DMS 273 (cell line): ENCODE measurements around the gene ZFAND6.
"Not testable (repeated sequence)": the region's sequence is repeated elsewhere in the genome, so short reads cannot be mapped to it uniquely, and the experiment has no call there.

Experiments used
- DNase-seq: peaks from one replicate; lab custom pipeline; 2025; ENCODE audit not compliant: unreplicated experiment; lab: John Stamatoyannopoulos, UW

The ZFAND6 gene

DNA sequence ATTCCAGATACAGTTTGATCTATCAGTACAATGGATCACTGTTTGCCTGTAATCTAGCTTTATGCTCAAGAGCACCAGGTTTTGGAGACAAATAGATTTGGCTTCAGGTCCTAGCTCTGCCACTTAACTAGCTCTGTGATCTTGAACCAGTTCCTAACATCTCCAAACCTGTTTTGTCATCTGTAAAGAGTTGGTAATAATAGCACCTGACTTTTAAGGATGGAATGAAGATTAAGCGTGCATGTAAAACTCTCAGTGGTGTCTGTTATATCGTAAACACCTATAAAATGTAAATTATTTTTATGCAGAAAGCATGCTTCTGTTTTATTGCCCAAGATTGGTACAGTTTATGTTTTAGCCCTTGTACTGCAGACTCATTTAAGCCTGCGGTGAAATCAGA lies 36.5 kb downstream of the ZFAND6 start:
- no peak for DNase-seq

DNA sequence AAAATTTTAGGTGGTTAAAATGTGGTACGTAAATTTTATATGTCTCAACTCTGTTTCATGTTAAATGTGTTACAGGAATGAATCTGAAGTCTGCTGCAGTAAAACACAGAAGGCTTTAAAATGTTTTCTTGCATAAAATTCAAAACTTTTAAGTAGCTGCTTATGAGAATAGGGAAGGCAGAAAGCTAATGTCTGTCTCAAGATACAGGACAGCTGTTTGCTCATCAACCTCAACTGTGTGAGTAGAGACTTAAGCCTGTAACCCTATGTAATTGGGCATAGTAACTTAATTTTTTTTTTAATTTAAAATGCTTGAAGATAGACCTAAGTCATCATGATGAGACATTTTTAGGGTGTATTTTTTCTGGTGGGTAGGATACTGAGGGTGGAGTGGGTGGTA lies 38.9 kb downstream of the ZFAND6 start:
- no peak for DNase-seq

DNA sequence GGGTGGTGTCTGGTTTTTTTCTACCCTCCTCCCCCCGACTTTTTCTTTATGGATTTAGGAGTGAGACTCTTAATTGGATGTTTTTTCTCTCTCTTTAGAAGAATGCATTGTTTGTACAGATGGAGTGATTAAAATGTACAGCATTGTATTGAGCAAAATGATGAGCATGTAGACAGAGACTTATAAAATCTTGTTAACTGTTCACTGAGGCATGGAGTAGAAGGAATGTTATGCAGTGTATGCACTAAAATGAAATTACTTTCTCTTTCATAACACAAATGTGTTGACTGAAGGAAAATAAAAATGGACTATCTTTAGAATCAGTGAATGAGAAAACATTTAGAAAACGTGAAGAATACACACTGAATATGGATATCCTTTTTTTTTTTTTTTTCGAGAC lies 39.8 kb downstream of the ZFAND6 start:
- no peak for DNase-seq

DNA sequence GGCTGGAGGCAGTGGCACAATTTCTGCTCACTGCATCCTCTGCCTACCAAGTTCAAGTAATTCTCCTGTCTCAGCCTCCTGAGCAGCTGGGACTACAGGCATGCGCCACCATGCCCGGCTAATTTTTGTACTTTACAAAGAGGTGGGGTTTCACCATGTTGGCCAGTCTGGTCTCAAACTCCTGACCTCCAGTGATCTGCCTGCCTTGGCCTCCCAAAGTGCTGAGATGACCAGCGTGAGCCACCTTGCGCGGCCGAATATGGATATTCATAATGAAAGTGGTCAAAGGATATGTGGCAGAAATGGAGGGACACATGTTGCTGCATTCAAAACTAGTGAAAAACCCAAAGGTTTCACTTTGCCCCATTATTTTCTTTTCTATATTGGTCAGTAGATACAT lies 40.2 kb downstream of the ZFAND6 start:
- DNase-seq: not testable (repeated sequence)

DNA sequence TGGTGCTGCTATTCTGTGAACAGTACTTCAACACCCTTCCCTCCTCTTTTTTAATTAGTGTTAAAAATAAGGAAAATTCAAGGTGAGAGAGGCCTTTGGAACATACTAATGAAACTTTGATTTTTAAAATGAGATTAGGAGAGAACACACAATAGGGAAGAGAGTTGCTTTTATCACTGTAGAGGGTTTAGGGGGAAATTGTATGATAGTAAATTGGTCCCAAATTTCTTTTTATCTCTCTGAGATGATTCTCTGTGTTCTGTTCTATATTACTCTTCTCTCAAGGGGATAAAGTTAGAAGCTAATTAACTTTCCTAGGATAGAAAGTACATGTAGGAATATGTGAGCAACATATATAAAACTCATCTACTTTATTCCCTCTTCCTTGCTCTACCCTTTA lies 40.8 kb downstream of the ZFAND6 start:
- no peak for DNase-seq

DNA sequence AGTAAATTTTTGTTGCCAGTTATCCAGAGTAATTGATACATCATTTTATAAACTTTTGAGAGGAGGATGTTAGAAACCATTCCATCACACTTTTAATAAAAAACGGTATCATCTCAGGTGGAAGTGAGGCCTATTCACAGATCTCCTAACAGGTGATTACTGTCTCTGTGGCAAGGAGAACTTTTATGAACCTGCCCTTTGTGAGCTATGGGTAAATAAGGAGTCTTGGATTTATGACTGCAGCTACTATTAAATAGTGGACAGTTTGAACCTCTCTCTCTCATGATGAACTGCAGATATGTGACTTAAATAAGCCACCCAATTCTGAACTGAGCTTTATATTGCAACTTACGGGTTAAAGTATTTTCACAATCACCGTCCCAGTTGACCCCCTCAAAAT lies 45.7 kb downstream of the ZFAND6 start:
- no peak for DNase-seq

DNA sequence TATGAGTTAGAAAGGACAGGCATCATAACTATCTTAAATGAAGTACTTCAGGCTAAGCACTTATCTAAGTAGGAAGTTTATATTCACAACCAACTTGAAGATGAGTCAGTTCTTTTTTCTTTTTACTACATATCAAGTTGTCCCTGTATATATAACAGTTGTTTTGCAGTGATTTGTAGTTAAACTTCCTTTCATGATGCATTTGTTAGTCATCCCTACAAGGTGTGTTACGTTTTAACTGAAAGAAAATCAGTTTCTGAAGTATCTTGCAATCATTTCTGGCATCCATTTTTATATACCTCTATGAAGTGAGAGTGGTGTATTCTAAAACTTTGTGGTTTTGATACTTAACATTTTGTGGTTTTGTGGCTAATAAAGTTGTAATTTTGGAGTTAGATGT lies 46.1 kb downstream of the ZFAND6 start:
- DNase-seq: no peak

DNA sequence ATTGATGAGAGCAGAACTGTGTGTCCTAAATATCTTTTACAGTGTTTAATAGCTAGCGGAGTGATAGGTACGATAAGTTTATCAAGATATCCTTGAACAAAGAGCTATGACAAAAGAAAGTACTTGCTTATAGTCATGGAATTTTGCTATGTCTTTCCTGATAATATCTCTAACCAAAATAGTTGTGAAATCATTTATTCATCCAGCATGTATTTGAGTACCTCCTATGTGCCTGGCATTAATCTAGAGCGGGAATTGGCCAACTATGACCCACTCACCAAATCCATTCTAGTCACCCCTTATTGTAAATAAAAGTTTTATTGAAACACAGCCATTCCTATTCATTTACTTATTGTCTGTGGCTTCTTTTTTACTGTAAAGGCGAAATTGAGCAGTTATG lies 46.6 kb downstream of the ZFAND6 start:
- DNase-seq: no peak

DNA sequence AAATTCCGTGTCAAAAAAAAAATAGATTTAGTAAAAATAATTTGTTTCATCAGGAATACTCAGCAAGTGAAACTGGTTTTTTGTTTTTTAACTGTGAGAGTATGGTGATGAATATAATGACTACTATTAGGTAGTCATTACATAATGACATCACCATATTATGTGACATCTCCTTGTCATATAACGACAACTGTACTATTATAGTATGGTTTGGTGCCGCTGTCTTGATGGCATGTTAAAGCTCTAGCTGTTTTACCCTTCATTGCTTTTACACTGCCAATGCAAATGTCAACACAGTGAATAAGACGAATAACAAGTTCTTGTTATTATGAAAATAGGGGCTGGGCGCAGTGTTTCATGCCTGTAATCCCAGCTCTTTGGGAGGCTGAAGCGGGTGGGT lies 47.7 kb downstream of the ZFAND6 start:
- DNase-seq: no peak

DNA sequence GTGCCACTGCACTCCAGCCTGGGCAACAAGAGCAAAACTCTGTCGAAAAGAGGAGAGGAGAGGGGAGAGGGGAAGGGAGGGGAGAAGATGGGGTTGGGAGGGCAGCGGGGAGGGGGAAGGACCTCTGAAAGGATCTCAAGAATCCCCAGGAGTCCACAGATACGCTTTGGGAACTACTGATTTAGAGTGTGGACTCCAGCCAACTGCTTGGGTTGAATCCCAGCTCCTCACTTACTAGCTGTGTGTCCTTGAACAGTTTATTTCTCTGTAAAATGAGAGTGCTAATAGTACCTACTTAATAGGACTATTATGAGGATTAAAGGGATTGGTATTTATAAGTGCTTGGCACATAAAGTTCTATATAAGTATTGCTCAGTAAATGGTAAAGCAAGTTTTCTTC lies 48.3 kb downstream of the ZFAND6 start:
- DNase-seq: no peak

DNA sequence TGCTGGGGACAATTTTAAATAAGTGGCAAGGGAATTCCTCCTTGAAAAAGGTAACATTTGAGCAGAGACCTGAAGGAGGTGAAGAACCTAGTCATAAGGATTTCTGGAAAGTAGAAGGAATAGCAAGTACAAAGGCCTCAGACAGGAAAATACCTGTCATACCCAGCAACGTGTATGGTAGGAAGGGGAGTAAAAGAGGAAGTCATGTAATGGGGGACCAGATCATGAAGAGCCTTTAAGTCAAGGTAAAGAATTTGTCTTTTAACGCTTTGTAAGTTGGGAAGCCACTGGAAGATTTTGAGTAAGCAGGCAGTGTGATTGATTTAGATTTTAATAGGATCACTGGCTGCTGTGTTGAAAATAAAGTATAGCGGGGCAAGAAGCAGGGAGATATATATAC lies 49.9 kb downstream of the ZFAND6 start:
- DNase-seq: no peak

DNA sequence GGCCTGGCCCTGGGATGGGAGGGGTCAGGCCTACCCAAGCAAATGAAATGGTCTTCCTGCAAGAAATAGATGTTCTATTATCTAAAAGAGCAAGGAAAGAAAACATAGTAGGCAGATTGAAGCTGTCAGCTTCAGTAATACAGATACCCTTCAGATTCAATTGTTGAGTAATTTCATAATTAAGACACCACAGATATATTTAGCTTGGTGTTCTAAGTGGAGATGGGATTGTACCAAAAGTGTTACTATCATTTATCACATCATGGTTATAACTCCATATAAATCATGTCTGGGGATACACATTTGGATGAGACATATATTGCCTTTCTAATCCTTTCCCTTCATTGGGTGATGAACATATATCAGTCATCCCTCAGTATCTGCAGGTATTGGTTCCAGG lies 51.4 kb downstream of the ZFAND6 start:
- no peak for DNase-seq

DNA sequence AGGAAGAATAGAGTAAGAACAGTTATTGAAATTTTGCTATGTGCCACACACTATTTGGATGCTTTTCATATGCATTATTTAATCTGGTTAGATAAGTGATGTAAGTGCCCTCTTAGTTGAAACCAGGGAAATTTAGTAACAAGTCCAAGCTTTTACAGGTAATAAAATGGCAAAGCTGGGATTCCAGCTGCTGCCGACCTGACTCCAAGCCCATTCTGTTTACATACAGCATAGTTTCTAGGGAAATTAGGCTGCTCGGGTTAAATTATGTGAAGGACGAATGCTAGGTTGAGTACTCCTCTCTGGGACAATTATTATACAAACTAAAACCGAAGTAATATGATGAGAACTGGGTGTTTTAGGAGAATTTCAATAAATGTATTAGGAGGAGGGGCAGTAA lies 54.6 kb downstream of the ZFAND6 start:
- peak; percentile 32 for DNase-seq

DNA sequence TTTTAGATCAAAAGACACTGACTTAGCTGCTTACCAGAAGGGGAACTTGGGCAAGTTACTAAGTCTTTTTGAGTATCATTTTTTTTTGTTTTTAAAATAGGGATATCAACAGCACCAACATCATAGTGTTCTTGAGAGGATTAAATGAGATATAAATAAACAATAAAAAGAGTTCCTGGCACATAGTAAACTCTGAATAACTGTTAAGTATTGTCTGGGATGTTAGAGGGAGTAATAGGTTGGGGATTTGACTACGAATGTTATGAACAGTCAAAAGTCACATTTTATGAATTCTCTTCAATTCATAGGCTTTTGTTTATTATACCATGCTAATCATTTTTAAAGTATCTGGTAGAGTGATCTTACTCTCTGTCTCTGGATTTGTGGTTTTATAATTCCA lies 55.5 kb downstream of the ZFAND6 start:
- DNase-seq: no peak

DNA sequence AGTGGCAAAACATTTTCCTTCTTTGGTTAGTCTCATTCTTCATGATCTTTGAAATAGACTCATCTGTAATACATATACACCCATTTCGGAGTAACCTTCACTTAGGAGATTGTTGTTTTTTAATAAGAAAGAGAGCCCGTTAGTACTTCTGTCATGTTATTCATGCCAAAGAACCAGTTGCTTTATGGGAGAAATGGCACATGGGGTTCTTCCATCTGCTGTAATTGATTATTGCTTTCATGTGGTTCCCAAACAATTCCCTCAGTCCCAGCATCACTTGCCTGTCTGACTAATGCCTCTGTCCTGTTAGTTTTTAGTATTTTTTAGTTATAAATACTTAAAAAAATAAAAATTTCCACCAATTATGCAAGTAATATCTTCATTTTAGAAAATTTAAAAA lies 59.5 kb downstream of the ZFAND6 start:
- peak; percentile 86 for DNase-seq

DNA sequence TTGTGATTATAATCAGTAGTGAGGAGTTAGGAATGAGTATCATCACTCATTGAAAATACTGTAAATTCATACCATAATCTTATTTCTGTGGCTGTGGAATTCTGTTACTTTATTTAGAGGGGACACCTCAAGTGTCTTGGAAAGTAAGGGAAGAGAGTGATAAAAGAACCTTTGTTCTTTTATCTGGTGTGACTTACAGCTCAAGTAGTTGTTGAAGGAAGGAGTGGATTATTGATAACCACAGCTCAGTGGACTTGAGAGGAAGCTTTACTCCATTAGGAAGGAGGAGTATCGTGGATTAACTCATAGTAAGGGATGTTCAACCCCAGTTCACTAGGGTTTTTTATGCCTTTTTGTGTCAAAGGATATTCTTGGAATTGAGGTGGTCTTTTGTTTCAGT lies 61.2 kb downstream of the ZFAND6 start:
- DNase-seq: no peak

DNA sequence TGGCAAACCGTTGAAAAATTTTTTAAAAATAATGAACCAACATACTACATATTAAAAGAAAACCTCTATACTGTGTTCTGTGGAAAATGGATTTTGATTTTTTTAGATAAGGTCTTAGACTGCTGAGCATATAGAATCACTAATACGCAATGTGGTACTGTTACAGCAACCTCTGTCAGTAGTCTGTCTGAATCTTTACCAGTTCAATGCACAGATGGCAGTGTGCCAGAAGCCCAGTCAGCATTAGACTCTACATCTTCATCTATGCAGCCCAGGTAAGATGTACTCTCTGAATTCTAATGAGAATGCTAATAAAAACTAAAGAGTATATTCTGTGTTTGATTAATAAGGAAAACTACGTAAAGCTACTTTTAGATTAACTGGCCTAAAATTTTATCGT lies 62.1 kb downstream of the ZFAND6 start:
- DNase-seq: peak; percentile 59

DNA sequence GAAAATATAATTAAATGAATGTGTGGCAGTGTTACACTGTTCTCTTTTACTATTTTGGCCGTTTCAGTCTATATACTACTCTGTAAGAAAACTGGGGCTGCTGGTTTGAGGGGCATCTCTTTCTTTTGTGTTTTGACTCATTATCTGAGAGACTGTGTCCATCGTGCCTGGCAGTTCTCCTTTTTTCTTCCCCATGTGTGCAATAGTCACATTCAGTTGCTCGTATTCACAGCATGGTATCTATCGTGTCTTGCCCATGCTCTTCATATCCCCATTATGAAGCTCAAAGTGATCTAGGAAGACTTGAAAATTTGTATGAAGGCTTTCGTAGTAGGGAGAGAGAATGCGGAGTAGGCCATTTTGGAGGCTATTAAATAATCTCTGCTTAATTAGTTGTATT lies 63.6 kb downstream of the ZFAND6 start:
- no peak for DNase-seq

DNA sequence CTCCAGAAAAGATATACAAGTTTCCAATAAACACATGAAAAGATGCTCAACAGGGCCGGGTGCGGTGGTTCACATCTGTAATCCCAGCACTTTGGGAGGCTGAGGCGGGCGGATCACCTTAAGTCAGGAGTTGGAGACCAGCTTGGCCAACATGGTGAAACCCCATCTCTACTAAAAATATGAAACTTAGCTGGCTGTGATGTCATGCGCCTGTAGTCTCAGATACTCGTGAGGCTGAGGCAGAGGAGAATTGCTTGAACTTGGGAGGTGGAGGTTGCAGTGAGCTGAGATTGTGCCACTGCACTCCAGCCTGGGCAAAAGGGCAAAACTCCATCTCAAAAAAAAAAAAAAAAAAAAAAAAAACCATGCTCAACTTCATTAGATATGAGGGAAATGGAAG lies 67.8 kb downstream of the ZFAND6 start:
- not testable (repeated sequence) for DNase-seq

DNA sequence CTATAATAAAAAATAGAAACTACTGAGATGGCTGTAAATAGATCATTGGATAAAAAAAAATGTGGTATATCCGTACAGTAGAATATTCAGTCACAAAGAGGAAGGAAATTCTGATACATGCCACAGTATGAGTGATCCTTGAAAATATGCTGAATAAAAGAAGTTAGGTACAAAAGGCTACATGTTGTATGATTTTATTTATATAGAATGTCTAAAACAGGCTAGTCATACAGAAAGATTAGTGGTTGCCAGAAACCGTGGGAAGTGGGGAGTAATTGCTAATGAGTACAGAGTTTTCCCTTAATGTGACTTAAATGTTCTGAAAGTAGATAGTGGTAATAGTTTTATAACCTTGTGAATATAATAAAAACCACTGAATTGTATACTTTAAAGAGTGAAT lies 68.4 kb downstream of the ZFAND6 start:
- DNase-seq: no peak

DNA sequence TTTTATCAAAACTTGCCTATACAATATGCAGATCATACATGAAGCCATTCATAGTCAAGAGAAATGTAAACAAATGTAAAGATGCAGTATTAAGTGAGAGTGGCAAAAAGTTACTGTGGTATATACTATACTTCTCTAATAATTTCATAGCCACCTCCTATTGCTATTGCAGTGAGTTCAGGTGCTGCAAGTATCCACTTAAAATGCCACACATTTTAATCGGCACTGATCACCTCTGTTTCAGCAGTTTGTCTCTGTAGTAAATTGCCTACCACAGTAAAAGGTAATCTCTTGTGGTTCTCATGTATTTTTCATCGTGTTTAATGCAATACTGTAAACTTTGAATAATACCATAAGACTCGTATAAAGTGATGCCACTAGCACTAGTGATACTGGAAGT lies 72.9 kb downstream of the ZFAND6 start:
- no peak for DNase-seq

DNA sequence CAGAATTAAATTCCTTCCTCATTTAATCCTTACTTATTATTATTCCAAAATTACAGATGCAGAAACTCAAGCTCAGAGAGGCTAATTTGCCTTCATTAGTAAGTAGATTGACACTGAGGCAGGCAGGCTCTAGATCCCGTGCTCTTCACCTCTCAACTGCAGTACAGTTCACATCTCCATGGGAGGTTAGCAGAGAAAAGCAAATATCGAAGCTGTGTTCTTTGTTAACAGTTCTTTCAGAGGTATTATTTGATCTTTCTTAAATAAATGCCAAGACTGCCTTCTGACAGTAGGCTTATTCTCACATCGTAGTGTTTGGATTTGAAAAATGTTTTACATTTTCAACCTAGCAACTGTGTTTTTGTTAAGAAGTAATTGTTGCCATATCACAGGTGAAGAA lies 77.4 kb downstream of the ZFAND6 start:
- DNase-seq: no peak

DNA sequence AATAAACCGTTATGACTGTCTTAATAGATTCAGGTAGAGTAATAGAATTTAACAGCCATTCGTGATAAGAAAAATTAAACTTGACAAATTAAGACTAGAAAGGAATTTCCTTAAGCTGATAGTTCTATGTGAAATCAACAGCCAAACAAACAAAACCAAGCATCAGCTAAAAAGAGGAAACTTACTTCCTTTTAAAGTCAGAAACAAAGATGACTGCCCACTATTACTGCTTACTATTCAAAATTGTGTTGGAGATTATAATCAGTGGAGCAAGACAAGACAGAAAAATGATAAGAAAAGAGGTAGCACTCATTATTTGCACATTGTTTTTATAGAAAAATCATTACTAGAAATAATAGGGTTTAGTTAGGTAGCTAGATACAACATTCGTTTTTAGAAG lies 79.5 kb downstream of the ZFAND6 start:
- DNase-seq: no peak

DNA sequence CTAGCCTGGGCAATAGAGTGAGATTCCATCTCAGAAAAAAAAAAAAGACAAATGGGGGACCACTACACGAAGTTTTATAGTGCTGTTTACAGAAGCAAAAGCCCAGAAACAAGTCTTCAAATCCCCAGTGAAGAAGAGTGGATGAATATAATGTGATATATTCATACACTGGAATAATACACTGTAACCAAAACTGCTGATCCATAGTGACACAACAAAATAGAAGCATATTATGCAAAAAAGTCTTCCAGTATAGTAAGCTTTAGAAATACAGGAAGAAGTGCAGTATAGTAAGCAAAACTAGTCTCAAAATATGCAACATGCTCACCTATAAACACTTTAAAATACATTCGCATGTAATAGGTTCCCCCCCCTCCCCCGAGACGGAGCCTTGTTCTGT lies 81.4 kb downstream of the ZFAND6 start:
- no peak for DNase-seq
